G401.6 (cell line): ENCODE results near the gene DIS3L2.
"Not testable (repeated sequence)": the region's sequence is repeated elsewhere in the genome, so short reads cannot be mapped to it uniquely, and the experiment has no call there.

Source experiments
- FAIRE-seq: peaks from 2 replicates; lab custom pipeline; 2012; peaks lifted over from hg19 to GRCh38; lab: Jason Lieb, UNC

Gene DIS3L2

GRCh38 chr2:232013701-232014353 lies 52.3 kb downstream of the DIS3L2 start:
- FAIRE-seq: no peak

- no peak for FAIRE-seq
These were observed 53.2 kb downstream of the DIS3L2 start for GRCh38 chr2:232014681-232015080.

GRCh38 chr2:232018181-232018580 lies 56.7 kb downstream of the DIS3L2 start:
- no peak for FAIRE-seq

GRCh38 chr2:232022718-232023117 lies 61.2 kb downstream of the DIS3L2 start:
- FAIRE-seq: no peak

- FAIRE-seq: no peak
These were observed 61.9 kb downstream of the DIS3L2 start for GRCh38 chr2:232023426-232023825.

- no peak for FAIRE-seq
These were observed 62.9 kb downstream of the DIS3L2 start for GRCh38 chr2:232024457-232024856.

- no peak for FAIRE-seq
These were observed 65.4 kb downstream of the DIS3L2 start for GRCh38 chr2:232026910-232027309.

- FAIRE-seq: no peak
These were observed 66.0 kb downstream of the DIS3L2 start for GRCh38 chr2:232027530-232027929.

GRCh38 chr2:232028071-232028470 lies 66.6 kb downstream of the DIS3L2 start:
- FAIRE-seq: no peak

- FAIRE-seq: no peak
These were observed 67.1 kb downstream of the DIS3L2 start for GRCh38 chr2:232028631-232029030.

GRCh38 chr2:232029346-232029745 lies 67.8 kb downstream of the DIS3L2 start:
- no peak for FAIRE-seq

- no peak for FAIRE-seq
These were observed 68.7 kb downstream of the DIS3L2 start for GRCh38 chr2:232030229-232030628.

GRCh38 chr2:232035292-232035691 lies 73.8 kb downstream of the DIS3L2 start:
- not testable (repeated sequence) for FAIRE-seq

- FAIRE-seq: not testable (repeated sequence)
These were observed 75.4 kb downstream of the DIS3L2 start for GRCh38 chr2:232036876-232037275.

- FAIRE-seq: no peak
These were observed 76.9 kb downstream of the DIS3L2 start for GRCh38 chr2:232038251-232038880.

GRCh38 chr2:232038881-232039485 lies 77.5 kb downstream of the DIS3L2 start:
- FAIRE-seq: no peak

- FAIRE-seq: no peak
These were observed 81.5 kb downstream of the DIS3L2 start for GRCh38 chr2:232042911-232043574.

GRCh38 chr2:232043966-232044365 lies 82.5 kb downstream of the DIS3L2 start:
- no peak for FAIRE-seq

- FAIRE-seq: no peak
These were observed 87.8 kb downstream of the DIS3L2 start for GRCh38 chr2:232049350-232049749.

GRCh38 chr2:232052591-232052990 lies 91.1 kb downstream of the DIS3L2 start:
- no peak for FAIRE-seq

- no peak for FAIRE-seq
These were observed 92.3 kb downstream of the DIS3L2 start for GRCh38 chr2:232053777-232054176.

- no peak for FAIRE-seq
These were observed 96.8 kb downstream of the DIS3L2 start for GRCh38 chr2:232058063-232058877.
